ENCODE data around the gene SAP30BP.

The SAP30BP gene

GRCh38 chr17:75652934-75653549 is 14.1 kb upstream of the SAP30BP start:
- H3K36me3 ChIP-seq (ENCODE audit: insufficient read depth) = no peaks in the 10 kb centered on the region
- H3K27me3 ChIP-seq (ENCODE audit: insufficient read depth, low read depth) = no peaks in the 10 kb centered on the region
- H3K4me3 ChIP-seq (IDR thresholded peaks at IDR 0.05; ENCODE audit: insufficient read depth, low read depth, low read length) = no peak overlapping the region
- peak; percentile 85 for TF ChIP-seq CTCF (conservative IDR thresholded peaks at IDR 0.05; ENCODE audit: low read depth, low read length)
- H4K20me1 ChIP-seq (ENCODE audit: insufficient read depth) = no peaks in the 10 kb centered on the region
- H3K79me2 ChIP-seq (ENCODE audit: insufficient read depth, low read depth) = no peaks in the 10 kb centered on the region
- H3K4me1 ChIP-seq (ENCODE audit: low read depth, poor library complexity, severe bottlenecking) = no peaks in the 10 kb centered on the region
- no peak overlapping the region for H3K4me2 ChIP-seq
- H3K9ac ChIP-seq = no peak overlapping the region
- H3K27ac ChIP-seq = no peak overlapping the region
- H2AFZ ChIP-seq (ENCODE audit: low read depth) = no peak overlapping the region

GRCh38 chr17:75654176-75654575 is 13.0 kb upstream of the SAP30BP start:
- no peak overlapping the region for H2AFZ ChIP-seq (ENCODE audit: low read depth)
- H3K27me3 ChIP-seq (ENCODE audit: insufficient read depth, low read depth) = no peaks in the 10 kb centered on the region
- TF ChIP-seq CTCF (conservative IDR thresholded peaks at IDR 0.05; ENCODE audit: low read depth, low read length) = no peak
- H3K27ac ChIP-seq = no peak overlapping the region
- H3K4me2 ChIP-seq = no peak overlapping the region
- H3K9ac ChIP-seq = no peak overlapping the region
- H3K4me3 ChIP-seq (IDR thresholded peaks at IDR 0.05; ENCODE audit: insufficient read depth, low read depth, low read length) = no peak overlapping the region
- H3K36me3 ChIP-seq (ENCODE audit: insufficient read depth) = no peaks in the 10 kb centered on the region
- no peaks in the 10 kb centered on the region for H3K79me2 ChIP-seq (ENCODE audit: insufficient read depth, low read depth)
- no peaks in the 10 kb centered on the region for H4K20me1 ChIP-seq (ENCODE audit: insufficient read depth)
- H3K4me1 ChIP-seq (ENCODE audit: low read depth, poor library complexity, severe bottlenecking) = no peaks in the 10 kb centered on the region

DNA sequence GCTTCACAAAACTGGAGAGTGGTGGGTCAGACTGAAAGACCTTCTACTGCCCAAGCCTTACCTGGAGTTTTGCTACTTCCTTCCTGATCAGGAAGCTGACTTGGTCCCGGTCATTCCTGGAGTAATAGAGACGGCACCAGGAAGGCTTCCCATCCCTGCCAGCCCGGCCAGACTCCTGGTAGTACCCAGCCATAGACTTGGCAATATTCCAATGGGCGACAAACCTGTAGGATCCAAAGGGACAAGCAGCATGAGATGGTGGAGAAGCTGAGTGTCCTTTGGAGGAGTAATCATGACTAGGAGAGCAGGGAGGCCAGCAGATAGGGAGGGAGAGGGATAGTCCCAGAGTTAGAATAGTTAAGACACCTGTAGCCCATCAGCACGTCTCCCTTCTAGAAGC is 8.9 kb upstream of the SAP30BP start:
- Histone ChIP-seq H2AFZ (ENCODE audit: low read depth) (no peak overlapping the region), H3K9ac (no peak overlapping the region), H4K20me1 (ENCODE audit: insufficient read depth) (no peaks in the 10 kb centered on the region), H3K79me2 (ENCODE audit: insufficient read depth, low read depth) (no peaks in the 10 kb centered on the region), H3K4me1 (ENCODE audit: low read depth, poor library complexity, severe bottlenecking) (no peaks in the 10 kb centered on the region), H3K4me2 (no peak overlapping the region), H3K4me3 (IDR thresholded peaks at IDR 0.05; ENCODE audit: insufficient read depth, low read depth, low read length) (no peak overlapping the region), H3K27me3 (ENCODE audit: insufficient read depth, low read depth) (no peaks in the 10 kb centered on the region), H3K36me3 (ENCODE audit: insufficient read depth) (no peaks in the 10 kb centered on the region), H3K27ac (no peak overlapping the region)
- no peak for TF ChIP-seq CTCF (conservative IDR thresholded peaks at IDR 0.05; ENCODE audit: low read depth, low read length)

- no peaks in the 10 kb centered on the region for H3K79me2 ChIP-seq (ENCODE audit: insufficient read depth, low read depth)
- H3K9ac ChIP-seq = no peak overlapping the region
- H3K36me3 ChIP-seq (ENCODE audit: insufficient read depth) = no peaks in the 10 kb centered on the region
- no peak for TF ChIP-seq CTCF (conservative IDR thresholded peaks at IDR 0.05; ENCODE audit: low read depth, low read length)
- no peaks in the 10 kb centered on the region for H3K27me3 ChIP-seq (ENCODE audit: insufficient read depth, low read depth)
- no peak overlapping the region for H2AFZ ChIP-seq (ENCODE audit: low read depth)
- no peak overlapping the region for H3K4me2 ChIP-seq
- no peak overlapping the region for H3K4me3 ChIP-seq (IDR thresholded peaks at IDR 0.05; ENCODE audit: insufficient read depth, low read depth, low read length)
- no peak overlapping the region for H3K27ac ChIP-seq
- no peaks in the 10 kb centered on the region for H4K20me1 ChIP-seq (ENCODE audit: insufficient read depth)
- peaks cover 19% of the 10 kb centered on the region for H3K4me1 ChIP-seq (ENCODE audit: low read depth, poor library complexity, severe bottlenecking)
Observed at GRCh38 chr17:75661531-75661930, 5.6 kb upstream of the SAP30BP start.

Measured in KMS-11 (cell line).